Measurements from ENCODE around the gene GABRR3.

Gene GABRR3

DNA sequence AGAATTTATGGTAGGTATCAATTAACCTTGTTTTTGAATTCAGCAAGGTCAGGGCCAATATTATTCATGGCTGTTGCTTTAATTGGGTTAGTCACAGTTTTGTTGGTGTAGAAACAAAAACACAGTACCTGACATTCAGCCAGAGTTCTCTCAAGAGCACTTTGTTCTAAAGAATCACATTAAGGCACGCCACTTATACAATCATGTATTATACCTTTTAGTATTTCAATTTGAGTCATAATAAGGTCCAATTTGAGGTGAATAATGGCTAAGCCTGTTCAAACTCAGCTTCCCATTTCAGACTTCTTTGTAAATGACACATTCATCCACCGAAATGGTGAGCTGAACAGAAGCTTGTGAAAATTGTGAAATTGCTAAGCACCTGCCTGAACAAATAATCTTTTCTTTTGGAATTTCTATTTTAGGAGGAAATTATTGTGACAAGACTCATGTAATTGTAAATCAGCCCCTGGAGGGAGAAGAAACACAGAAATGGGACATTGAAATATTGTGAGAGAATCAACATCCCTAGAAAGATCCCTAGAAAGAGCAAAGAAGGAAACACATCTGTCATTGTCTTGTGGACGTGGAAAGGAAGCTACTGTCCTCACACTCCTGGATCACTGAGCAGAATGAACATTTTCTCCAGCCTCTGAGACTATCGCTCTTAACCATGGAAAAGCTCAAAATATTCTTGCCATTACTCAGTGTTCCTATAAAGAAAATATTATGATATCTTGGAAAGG lies 92.1 kb downstream of the GABRR3 start:
- Histone ChIP-seq H3K36me3 (ENCODE audit: insufficient read depth, insufficient read length, low read length) (peaks cover 64% of the 10 kb centered on the region), H3K27me3 (ENCODE audit: insufficient read depth, insufficient read length) (no peaks in the 10 kb centered on the region), H3K4me1 (ENCODE audit: insufficient read depth, insufficient read length) (no peaks in the 10 kb centered on the region), H3K4me3 (ENCODE audit: insufficient read length, low read depth) (no peak overlapping the region), H3K9ac (ENCODE audit: insufficient read length, low read depth) (no peak overlapping the region), H3K9me3 (ENCODE audit: insufficient read depth, low read length) (no peaks in the 10 kb centered on the region)
- DNase-seq (ENCODE audit: low read depth, low spot score) = no peak
- TF ChIP-seq SUZ12 (IDR thresholded peaks at IDR 0.05; ENCODE audit: extremely low read depth, insufficient read depth, insufficient read length) = no peak
- TF ChIP-seq YY1 (IDR thresholded peaks at IDR 0.05; ENCODE audit: insufficient read depth, insufficient read length) = no peak
- no peak for TF ChIP-seq ZNF274 (IDR thresholded peaks at IDR 0.05; ENCODE audit: low read depth, low read length)

DNA sequence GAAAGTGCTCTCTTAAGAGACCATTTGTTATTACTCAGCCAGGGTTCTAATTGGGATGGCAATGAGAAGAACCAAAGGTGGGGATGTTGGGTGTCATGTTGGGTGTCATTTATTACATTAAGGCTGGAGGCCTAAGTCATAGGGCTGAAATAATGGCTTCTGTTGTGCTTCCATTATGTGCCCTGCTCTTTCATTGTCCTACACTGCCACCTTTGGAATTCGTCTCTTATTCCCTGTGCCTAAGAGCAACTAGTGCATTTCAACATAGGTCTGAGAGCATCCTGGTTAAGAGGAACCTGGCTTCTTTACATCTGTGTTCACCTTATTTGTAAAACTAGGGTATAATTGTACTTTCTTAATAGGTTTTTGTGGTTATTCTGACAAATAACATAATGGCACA lies 95.1 kb downstream of the GABRR3 start:
- DNase-seq (ENCODE audit: low read depth, low spot score) = no peak
- TF ChIP-seq YY1 (IDR thresholded peaks at IDR 0.05; ENCODE audit: insufficient read depth, insufficient read length) (no peak), ZNF274 (IDR thresholded peaks at IDR 0.05; ENCODE audit: low read depth, low read length) (no peak), SUZ12 (IDR thresholded peaks at IDR 0.05; ENCODE audit: extremely low read depth, insufficient read depth, insufficient read length) (no peak)
- no peaks in the 10 kb centered on the region for H3K9me3 ChIP-seq (ENCODE audit: insufficient read depth, low read length)
- H3K36me3 ChIP-seq (ENCODE audit: insufficient read depth, insufficient read length, low read length) = peaks cover 39% of the 10 kb centered on the region
- no peak overlapping the region for H3K4me3 ChIP-seq (ENCODE audit: insufficient read length, low read depth)
- no peaks in the 10 kb centered on the region for H3K4me1 ChIP-seq (ENCODE audit: insufficient read depth, insufficient read length)
- H3K9ac ChIP-seq (ENCODE audit: insufficient read length, low read depth) = no peak overlapping the region
- H3K27me3 ChIP-seq (ENCODE audit: insufficient read depth, insufficient read length) = no peaks in the 10 kb centered on the region

DNA sequence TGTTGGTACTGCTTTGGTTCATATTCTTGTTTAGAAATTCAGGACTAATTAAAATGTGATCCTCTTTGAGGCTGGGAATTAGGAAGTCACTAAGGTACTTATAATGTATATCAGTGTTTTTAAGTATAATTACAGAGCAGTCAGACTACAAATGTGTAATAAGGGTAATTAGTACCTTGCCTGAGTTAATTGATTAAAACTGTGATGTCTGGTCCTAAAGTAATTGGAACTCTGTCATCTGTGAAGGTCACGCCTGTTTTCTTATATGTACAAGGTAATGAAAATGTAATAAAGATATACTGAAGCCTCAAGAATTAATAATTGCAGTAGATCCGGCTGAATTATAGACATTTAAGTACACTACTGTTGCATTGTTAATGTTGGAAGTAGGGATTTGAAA lies 95.7 kb downstream of the GABRR3 start:
- no peak for TF ChIP-seq ZNF274 (IDR thresholded peaks at IDR 0.05; ENCODE audit: low read depth, low read length)
- no peak for TF ChIP-seq YY1 (IDR thresholded peaks at IDR 0.05; ENCODE audit: insufficient read depth, insufficient read length)
- no peak for TF ChIP-seq SUZ12 (IDR thresholded peaks at IDR 0.05; ENCODE audit: extremely low read depth, insufficient read depth, insufficient read length)
- DNase-seq (ENCODE audit: low read depth, low spot score) = no peak
- no peak overlapping the region for H3K4me3 ChIP-seq (ENCODE audit: insufficient read length, low read depth)
- H3K27me3 ChIP-seq (ENCODE audit: insufficient read depth, insufficient read length) = no peaks in the 10 kb centered on the region
- no peaks in the 10 kb centered on the region for H3K9me3 ChIP-seq (ENCODE audit: insufficient read depth, low read length)
- no peak overlapping the region for H3K9ac ChIP-seq (ENCODE audit: insufficient read length, low read depth)
- H3K4me1 ChIP-seq (ENCODE audit: insufficient read depth, insufficient read length) = no peaks in the 10 kb centered on the region
- peaks cover 33% of the 10 kb centered on the region for H3K36me3 ChIP-seq (ENCODE audit: insufficient read depth, insufficient read length, low read length)

DNA sequence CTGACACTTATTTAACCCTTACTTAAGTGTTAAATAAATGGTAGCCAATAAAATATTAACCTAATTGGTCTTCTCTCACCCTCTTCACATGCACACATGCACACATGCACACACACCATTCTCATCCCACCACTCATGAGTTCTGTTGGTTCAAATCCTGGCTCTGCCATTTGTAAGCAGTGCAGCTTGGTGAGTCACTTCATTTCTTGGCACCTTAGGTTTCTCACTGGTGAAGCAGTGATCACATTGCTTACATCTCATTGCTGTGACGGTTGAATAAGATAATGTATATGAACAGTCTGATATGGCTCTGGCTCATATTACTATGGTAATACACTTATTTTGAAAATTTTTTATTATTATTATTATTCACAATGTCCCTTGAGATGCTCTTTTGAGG lies 96.7 kb downstream of the GABRR3 start:
- Histone ChIP-seq H3K9ac (ENCODE audit: insufficient read length, low read depth) (no peak overlapping the region), H3K36me3 (ENCODE audit: insufficient read depth, insufficient read length, low read length) (peaks cover 32% of the 10 kb centered on the region), H3K4me1 (ENCODE audit: insufficient read depth, insufficient read length) (no peaks in the 10 kb centered on the region), H3K27me3 (ENCODE audit: insufficient read depth, insufficient read length) (no peaks in the 10 kb centered on the region), H3K4me3 (ENCODE audit: insufficient read length, low read depth) (no peak overlapping the region), H3K9me3 (ENCODE audit: insufficient read depth, low read length) (no peaks in the 10 kb centered on the region)
- no peak for DNase-seq (ENCODE audit: low read depth, low spot score)
- TF ChIP-seq YY1 (IDR thresholded peaks at IDR 0.05; ENCODE audit: insufficient read depth, insufficient read length) (no peak), SUZ12 (IDR thresholded peaks at IDR 0.05; ENCODE audit: extremely low read depth, insufficient read depth, insufficient read length) (no peak), ZNF274 (IDR thresholded peaks at IDR 0.05; ENCODE audit: low read depth, low read length) (no peak)

DNA sequence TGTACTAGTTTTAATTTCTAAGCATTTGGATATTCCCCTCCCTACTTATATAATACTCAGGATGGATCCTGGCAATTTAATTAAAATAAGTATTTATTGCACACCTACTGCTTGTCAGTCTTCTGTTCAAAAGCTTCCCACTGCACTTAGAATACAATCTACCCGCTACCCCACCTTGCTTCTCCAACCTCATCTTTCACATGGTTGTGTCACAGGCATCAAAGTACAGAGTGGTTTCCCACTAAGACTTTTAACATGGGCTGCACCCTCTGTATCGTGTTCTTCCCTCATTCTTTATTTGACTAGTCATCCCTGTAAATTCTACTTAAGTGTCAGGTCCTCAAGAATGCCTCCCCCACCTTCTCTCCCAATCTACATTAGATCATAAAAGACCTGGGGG lies 97.9 kb downstream of the GABRR3 start:
- H3K9ac ChIP-seq (ENCODE audit: insufficient read length, low read depth) = no peak overlapping the region
- no peak for DNase-seq (ENCODE audit: low read depth, low spot score)
- H3K27me3 ChIP-seq (ENCODE audit: insufficient read depth, insufficient read length) = no peaks in the 10 kb centered on the region
- H3K36me3 ChIP-seq (ENCODE audit: insufficient read depth, insufficient read length, low read length) = peaks cover 21% of the 10 kb centered on the region
- no peak for TF ChIP-seq SUZ12 (IDR thresholded peaks at IDR 0.05; ENCODE audit: extremely low read depth, insufficient read depth, insufficient read length)
- no peak for TF ChIP-seq ZNF274 (IDR thresholded peaks at IDR 0.05; ENCODE audit: low read depth, low read length)
- TF ChIP-seq YY1 (IDR thresholded peaks at IDR 0.05; ENCODE audit: insufficient read depth, insufficient read length) = no peak
- no peaks in the 10 kb centered on the region for H3K4me1 ChIP-seq (ENCODE audit: insufficient read depth, insufficient read length)
- no peaks in the 10 kb centered on the region for H3K9me3 ChIP-seq (ENCODE audit: insufficient read depth, low read length)
- no peak overlapping the region for H3K4me3 ChIP-seq (ENCODE audit: insufficient read length, low read depth)

DNA sequence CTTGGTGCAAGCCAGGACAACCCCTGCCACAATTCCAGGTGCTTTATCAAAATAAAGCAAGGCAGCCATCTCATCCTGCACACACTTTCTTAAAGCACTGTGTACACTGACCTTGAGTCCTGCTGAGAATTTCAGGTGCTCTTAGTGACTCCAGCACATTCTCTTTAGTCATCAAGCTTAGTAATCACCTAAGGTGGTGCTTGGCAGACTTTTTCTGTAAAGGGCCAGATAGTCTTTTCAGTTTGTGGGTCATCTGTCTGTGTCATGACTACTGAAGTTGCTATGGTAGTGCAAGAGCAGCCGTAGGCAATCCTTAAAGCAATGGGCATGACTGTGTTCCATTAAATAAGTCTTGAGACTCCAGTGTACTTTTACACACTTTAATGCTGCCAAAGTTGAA lies 99.3 kb downstream of the GABRR3 start:
- no peak overlapping the region for H3K9ac ChIP-seq (ENCODE audit: insufficient read length, low read depth)
- H3K27me3 ChIP-seq (ENCODE audit: insufficient read depth, insufficient read length) = no peaks in the 10 kb centered on the region
- H3K36me3 ChIP-seq (ENCODE audit: insufficient read depth, insufficient read length, low read length) = peaks cover 16% of the 10 kb centered on the region
- no peaks in the 10 kb centered on the region for H3K4me1 ChIP-seq (ENCODE audit: insufficient read depth, insufficient read length)
- no peak for DNase-seq (ENCODE audit: low read depth, low spot score)
- TF ChIP-seq SUZ12 (IDR thresholded peaks at IDR 0.05; ENCODE audit: extremely low read depth, insufficient read depth, insufficient read length) (no peak), YY1 (IDR thresholded peaks at IDR 0.05; ENCODE audit: insufficient read depth, insufficient read length) (no peak), ZNF274 (IDR thresholded peaks at IDR 0.05; ENCODE audit: low read depth, low read length) (no peak)
- H3K9me3 ChIP-seq (ENCODE audit: insufficient read depth, low read length) = no peaks in the 10 kb centered on the region
- no peak overlapping the region for H3K4me3 ChIP-seq (ENCODE audit: insufficient read length, low read depth)
